Stimulated activated CD4-positive, alpha-beta T cell treated with anti-CD3 and anti-CD28 coated beads, Interleukin-15, amount 100 ng/mL, for 1 hour (primary cell): ENCODE data around the gene MIB2.

ENCODE experiments used
- DNase-seq, 2 donors: peaks; one replicate each; pipeline ENCODE4 v3.0.0-alpha.2; 2020; ENCODE audit warnings: low read depth in 1 of 2, low spot score in 1 of 2

The MIB2 gene

GRCh38 chr1:1614204-1614953, 921 bp upstream of the MIB2 start:
- DNase-seq, result peak in 1 of 2 donors; percentile 38

- DNase-seq, result no peak
These were observed 395 bp upstream of the MIB2 start for GRCh38 chr1:1614954-1615255.

GRCh38 chr1:1616045-1616790, 918 bp downstream of the MIB2 start:
- DNase-seq, result no peak

GRCh38 chr1:1616838-1617237, 1.5 kb downstream of the MIB2 start:
- DNase-seq, result no peak

- DNase-seq, result no peak
These were observed 2.2 kb downstream of the MIB2 start for GRCh38 chr1:1617516-1617915.

GRCh38 chr1:1617925-1618324, 2.6 kb downstream of the MIB2 start:
- DNase-seq, result no peak

- DNase-seq, result no peak
These were observed 3.2 kb downstream of the MIB2 start for GRCh38 chr1:1618396-1619068.

GRCh38 chr1:1619917-1620361, 4.6 kb downstream of the MIB2 start:
- DNase-seq, result no peak

- no peak for DNase-seq
These were observed 5.3 kb downstream of the MIB2 start for GRCh38 chr1:1620433-1621139.

GRCh38 chr1:1621173-1622009, 6.1 kb downstream of the MIB2 start:
- no peak for DNase-seq

- no peak for DNase-seq
These were observed 6.9 kb downstream of the MIB2 start for GRCh38 chr1:1622010-1622787.

GRCh38 chr1:1622788-1623094, 7.4 kb downstream of the MIB2 start:
- no peak for DNase-seq

GRCh38 chr1:1623181-1623630, 7.9 kb downstream of the MIB2 start:
- DNase-seq, result no peak

- no peak for DNase-seq
These were observed 8.5 kb downstream of the MIB2 start for GRCh38 chr1:1623631-1624442.

GRCh38 chr1:1624443-1625403, 9.4 kb downstream of the MIB2 start:
- no peak for DNase-seq

- DNase-seq, result no peak
These were observed 10.1 kb downstream of the MIB2 start for GRCh38 chr1:1625404-1625775.

GRCh38 chr1:1625824-1626206, 10.5 kb downstream of the MIB2 start:
- DNase-seq, result no peak
